Measurements from ENCODE around the gene CEP57L1. TPM values are rescaled to one million over a fixed set of nuclear protein-coding genes. Genes with fewer than 3 reads are reported as not detected.

Gene CEP57L1
- total and polyA plus RNA-seq, 2 donors (not counting 1 experiment from before 2014, with no cell fraction given): 3.1 to 8.8 TPM

DNA sequence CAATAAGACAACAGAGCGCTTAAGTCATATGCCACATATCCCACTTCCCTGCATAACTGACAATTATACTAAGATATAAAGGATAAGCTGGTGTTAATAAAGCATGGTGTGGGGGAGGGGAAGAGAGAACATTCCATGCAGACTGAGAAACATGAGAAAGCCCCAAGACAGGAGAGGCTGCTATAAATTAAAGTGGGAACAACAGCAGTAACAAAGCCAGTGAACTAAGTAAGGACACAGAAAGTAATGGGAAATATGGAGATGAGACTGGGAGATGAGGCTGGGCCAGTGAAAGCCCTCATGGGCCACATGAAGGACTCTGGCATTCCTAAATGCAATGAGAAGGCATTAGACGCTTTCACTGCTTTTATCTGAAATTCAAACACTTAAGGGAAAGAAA lies 42.0 kb upstream of the CEP57L1 start:
- POLR2A ChIA-PET: no interaction called here
- DNase-seq: no peak
- Histone ChIP-seq H3K79me2 (ENCODE audit: control insufficient read depth, insufficient read depth, low read length) (peaks cover 39% of the 10 kb centered on the region), H2AFZ (ENCODE audit: insufficient read depth, low read depth, low read length, poor library complexity, severe bottlenecking) (no peak overlapping the region), H3K27ac (ENCODE audit: low read length in 2 of 2) (no peak overlapping the region), H3K4me1 (ENCODE audit: control insufficient read depth in 2 of 2, insufficient read depth in 2 of 2, low read length in 2 of 2) (peaks cover 24 to 32% of the 10 kb centered on the region in 2 donors), H3K27me3 (replicated peaks in 1 of 4; ENCODE audit: control extremely low read depth in 1 of 4, control insufficient read depth in 3 of 4, insufficient read depth in 4 of 4, low read length in 3 of 4) (no peaks in the 10 kb centered on the region), H3K9ac (ENCODE audit: low read length) (no peak overlapping the region), H3K4me3 (ENCODE audit: control extremely low read depth in 1 of 5, extremely low read depth in 1 of 5, insufficient read depth in 1 of 5, low read depth in 2 of 5, low read length in 4 of 5) (no peak overlapping the region), H4K20me1 (ENCODE audit: control insufficient read depth, insufficient read depth, low read length, poor library complexity, severe bottlenecking) (no peaks in the 10 kb centered on the region), H3K9me3 (ENCODE audit: control extremely low read depth in 1 of 3, control insufficient read depth in 2 of 3, insufficient read depth in 1 of 3, low read length in 2 of 3) (peaks cover 0 to 2% (median 0%) of the 10 kb centered on the region in 3 donors), H3K36me3 (replicated peaks in 1 of 2; ENCODE audit: control extremely low read depth in 1 of 2, control insufficient read depth in 1 of 2, extremely low read depth in 1 of 2, insufficient read depth in 2 of 2, low read length in 1 of 2) (no peaks in the 10 kb centered on the region), H3K4me2 (replicated peaks; ENCODE audit: low read depth, low read length, poor library complexity, severe bottlenecking) (peak overlapping the region; percentile 55)
- no peak for TF ChIP-seq EZH2 (IDR thresholded peaks at IDR 0.05; ENCODE audit: borderline replicate concordance, insufficient read depth, low read depth, low read length, poor library complexity, severe bottlenecking)
- TF ChIP-seq, protein P1, sequence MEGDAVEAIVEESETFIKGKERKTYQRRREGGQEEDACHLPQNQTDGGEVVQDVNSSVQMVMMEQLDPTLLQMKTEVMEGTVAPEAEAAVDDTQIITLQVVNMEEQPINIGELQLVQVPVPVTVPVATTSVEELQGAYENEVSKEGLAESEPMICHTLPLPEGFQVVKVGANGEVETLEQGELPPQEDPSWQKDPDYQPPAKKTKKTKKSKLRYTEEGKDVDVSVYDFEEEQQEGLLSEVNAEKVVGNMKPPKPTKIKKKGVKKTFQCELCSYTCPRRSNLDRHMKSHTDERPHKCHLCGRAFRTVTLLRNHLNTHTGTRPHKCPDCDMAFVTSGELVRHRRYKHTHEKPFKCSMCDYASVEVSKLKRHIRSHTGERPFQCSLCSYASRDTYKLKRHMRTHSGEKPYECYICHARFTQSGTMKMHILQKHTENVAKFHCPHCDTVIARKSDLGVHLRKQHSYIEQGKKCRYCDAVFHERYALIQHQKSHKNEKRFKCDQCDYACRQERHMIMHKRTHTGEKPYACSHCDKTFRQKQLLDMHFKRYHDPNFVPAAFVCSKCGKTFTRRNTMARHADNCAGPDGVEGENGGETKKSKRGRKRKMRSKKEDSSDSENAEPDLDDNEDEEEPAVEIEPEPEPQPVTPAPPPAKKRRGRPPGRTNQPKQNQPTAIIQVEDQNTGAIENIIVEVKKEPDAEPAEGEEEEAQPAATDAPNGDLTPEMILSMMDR (IDR thresholded peaks at IDR 0.05): no peak
- intact Hi-C loops (cut with micrococcal nuclease): loop anchor here (5.0 kb wide), 1 partner anchor 41 kb away; no protein-coding TSS in a partner anchor
- ATAC-seq (ENCODE audit: low read depth): no peak
- Mint-ChIP-seq H3K4me3 (no peak overlapping the region), H3K9me3 (ENCODE audit: insufficient read depth) (no peaks in the 10 kb centered on the region), H3K27me3 (no peaks in the 10 kb centered on the region), H3K4me1 (peaks cover 36% of the 10 kb centered on the region), H3K27ac (no peak overlapping the region)
- no CpG with 5 or more reads among the region's 2 CpGs for WGBS (ENCODE audit: insufficient coverage)
- CTCF ChIA-PET: interaction anchor here (0.7 to 1.1 kb wide), 2 partner anchors 20 to 525 kb away, joined by 3 to 6 read pairs; no protein-coding TSS in a partner anchor

DNA sequence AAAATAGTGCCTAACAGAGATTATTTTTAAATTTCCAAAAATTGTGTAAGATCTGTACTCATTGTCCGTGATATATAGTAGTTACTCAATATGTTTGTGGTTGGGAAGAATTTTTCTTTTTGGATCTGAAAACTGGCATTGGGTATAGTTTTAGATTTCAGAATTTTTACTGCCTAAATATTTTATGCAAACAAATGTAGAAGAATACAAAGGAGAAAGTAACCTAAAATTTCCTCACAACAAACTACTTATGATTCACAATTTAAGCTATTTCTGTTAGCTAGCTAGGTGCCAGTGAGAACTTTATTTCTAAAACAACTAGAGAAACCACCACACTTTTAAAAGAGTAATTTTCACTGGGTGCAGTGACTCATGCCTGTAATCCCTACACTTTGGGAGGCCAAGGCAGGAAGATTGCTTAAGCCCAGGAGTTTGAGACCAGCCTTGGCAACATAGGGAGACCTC lies 39.5 kb upstream of the CEP57L1 start:
- ATAC-seq (ENCODE audit: low read depth): no peak
- Histone ChIP-seq H2AFZ (ENCODE audit: insufficient read depth, low read depth, low read length, poor library complexity, severe bottlenecking) (no peak overlapping the region), H3K4me3 (ENCODE audit: control extremely low read depth in 1 of 5, extremely low read depth in 1 of 5, insufficient read depth in 1 of 5, low read depth in 2 of 5, low read length in 4 of 5) (no peak overlapping the region), H3K27ac (ENCODE audit: low read length in 2 of 2) (no peak overlapping the region), H3K4me2 (replicated peaks; ENCODE audit: low read depth, low read length, poor library complexity, severe bottlenecking) (no peak overlapping the region), H4K20me1 (ENCODE audit: control insufficient read depth, insufficient read depth, low read length, poor library complexity, severe bottlenecking) (no peaks in the 10 kb centered on the region), H3K27me3 (replicated peaks in 1 of 4; ENCODE audit: control extremely low read depth in 1 of 4, control insufficient read depth in 3 of 4, insufficient read depth in 4 of 4, low read length in 3 of 4) (no peaks in the 10 kb centered on the region), H3K36me3 (replicated peaks in 1 of 2; ENCODE audit: control extremely low read depth in 1 of 2, control insufficient read depth in 1 of 2, extremely low read depth in 1 of 2, insufficient read depth in 2 of 2, low read length in 1 of 2) (no peaks in the 10 kb centered on the region), H3K9ac (ENCODE audit: low read length) (no peak overlapping the region), H3K79me2 (ENCODE audit: control insufficient read depth, insufficient read depth, low read length) (peaks cover 30% of the 10 kb centered on the region), H3K9me3 (ENCODE audit: control extremely low read depth in 1 of 3, control insufficient read depth in 2 of 3, insufficient read depth in 1 of 3, low read length in 2 of 3) (no peaks in the 10 kb centered on the region), H3K4me1 (ENCODE audit: control insufficient read depth in 2 of 2, insufficient read depth in 2 of 2, low read length in 2 of 2) (peaks cover 23 to 33% of the 10 kb centered on the region in 2 donors)
- no peaks in the 10 kb centered on the region for H3K9me3 Mint-ChIP-seq (ENCODE audit: insufficient read depth)
- CTCF ChIA-PET: interaction anchor here (0.6 kb wide), 1 partner anchor 18 kb away, joined by 4 read pairs; no protein-coding TSS in a partner anchor
- H3K27me3 Mint-ChIP-seq: no peaks in the 10 kb centered on the region
- no peak overlapping the region for H3K27ac Mint-ChIP-seq
- WGBS (ENCODE audit: insufficient coverage): no CpG with 5 or more reads among the region's 1 CpG
- H3K4me3 Mint-ChIP-seq: no peak overlapping the region
- TF ChIP-seq, protein P1 (IDR thresholded peaks at IDR 0.05): no peak
- TF ChIP-seq EZH2 (IDR thresholded peaks at IDR 0.05; ENCODE audit: borderline replicate concordance, insufficient read depth, low read depth, low read length, poor library complexity, severe bottlenecking): no peak
- POLR2A ChIA-PET: interaction anchor here (0.6 kb wide), 1 partner anchor 11 kb away, joined by 3 read pairs; no protein-coding TSS in a partner anchor
- DNase-seq: no peak
- H3K4me1 Mint-ChIP-seq: peaks cover 41% of the 10 kb centered on the region
- intact Hi-C loops (cut with micrococcal nuclease): no loop called here

All from B cell (primary cell).